Fibroblast of mammary gland (primary cell): Measurements from ENCODE around the gene SMARCC1.

Source experiments
- DNase-seq: peaks from one replicate; pipeline ENCODE4 v3.0.0-alpha.2; 2010; ENCODE audit warnings: low read depth
- H3K4me3 ChIP-seq: 2 replicates; pipeline ENCODE4 v1.5.1; 2011; ENCODE audit warnings: low read depth, mild to moderate bottlenecking, low read length, moderate library complexity; ENCODE audit not compliant: control insufficient read depth
- CTCF ChIP-seq: conservative IDR thresholded peaks from 2 replicates; pipeline ENCODE4 v1.5.1; 2011; ENCODE audit warnings: low read depth, low read length, inconsistent platforms; ENCODE audit not compliant: control insufficient read depth, insufficient read depth

SMARCC1 gene

GRCh38 chr3:47641739-47642138 is 140.0 kb downstream of the SMARCC1 start:
- no peak overlapping the region for H3K4me3 ChIP-seq
- DNase-seq: no peak
- no peak for TF ChIP-seq CTCF

- H3K4me3 ChIP-seq: no peak overlapping the region
- no peak for TF ChIP-seq CTCF
- DNase-seq: no peak
Measured at GRCh38 chr3:47636921-47637320, 144.8 kb downstream of the SMARCC1 start.

GRCh38 chr3:47636225-47636624 is 145.5 kb downstream of the SMARCC1 start:
- no peak for TF ChIP-seq CTCF

GRCh38 chr3:47635536-47635935 is 146.2 kb downstream of the SMARCC1 start:
- DNase-seq: no peak
- H3K4me3 ChIP-seq: no peak overlapping the region
- no peak for TF ChIP-seq CTCF

More at GRCh38 chr3:47636225-47636624, 145.5 kb downstream of the SMARCC1 start:
- no peak for DNase-seq
- no peak overlapping the region for H3K4me3 ChIP-seq

GRCh38 chr3:47634996-47635395 is 146.7 kb downstream of the SMARCC1 start:
- TF ChIP-seq CTCF: no peak
- no peak for DNase-seq
- H3K4me3 ChIP-seq: no peak overlapping the region

- no peak for DNase-seq
- H3K4me3 ChIP-seq: no peak overlapping the region
- TF ChIP-seq CTCF: no peak
Measured at GRCh38 chr3:47630810-47631209, 150.9 kb downstream of the SMARCC1 start.

- TF ChIP-seq CTCF: no peak
- H3K4me3 ChIP-seq: no peak overlapping the region
- no peak for DNase-seq
Measured at GRCh38 chr3:47629770-47630169, 151.9 kb downstream of the SMARCC1 start.
